CD4-positive, alpha-beta memory T cell (primary cell): ENCODE data around the gene LACTB. TPM values are rescaled to one million over a fixed set of nuclear protein-coding genes. Genes with fewer than 3 reads are reported as not detected.

Experiments
- CTCF ChIA-PET: fragments of 350-600 bp; sonication (Branson Sonifier 250); formaldehyde crosslinking; loops from one replicate; lab custom pipeline; 2021; ENCODE audit warnings: inconsistent platforms; ENCODE audit not compliant: partially characterized antibody; lab: Charles Lee
- POLR2A ChIA-PET: fragments of 350-600 bp; sonication (Branson Sonifier 250); formaldehyde crosslinking; loops from one replicate; lab custom pipeline; 2021; ENCODE audit not compliant: partially characterized antibody; lab: Charles Lee
- DNase-seq, 5 donors: peaks; one replicate each; pipeline versions ENCODE4 v3.0.0 to v3.0.0-alpha.2; 2020 to 2022; ENCODE audit warnings: mixed read lengths in 1 of 5
- H3K27ac ChIP-seq: one replicate; pipeline ENCODE4 v1.7.0; 2013; ENCODE audit warnings: low read depth, low read length
- H3K27me3 ChIP-seq: 2 replicates; pipeline ENCODE4 v1.7.0; 2013; ENCODE audit warnings: mild to moderate bottlenecking, low read length, moderate library complexity; ENCODE audit not compliant: insufficient read depth
- H3K36me3 ChIP-seq: 2 replicates; pipeline ENCODE4 v1.7.0; 2013; ENCODE audit warnings: mild to moderate bottlenecking, low read length, moderate library complexity; ENCODE audit not compliant: insufficient read depth
- H3K4me1 ChIP-seq: 2 replicates; pipeline ENCODE4 v1.7.0; 2013; ENCODE audit warnings: mild to moderate bottlenecking, low read length, moderate library complexity; ENCODE audit not compliant: insufficient read depth
- H3K4me3 ChIP-seq, 2 donors: one replicate each; pipeline ENCODE4 v1.7.0; 2013; ENCODE audit warnings: low read length in 2 of 2, mild to moderate bottlenecking in 1 of 2
- H3K9me3 ChIP-seq, 2 donors: one replicate each; pipeline ENCODE4 v1.7.0; 2013; ENCODE audit warnings: low read length in 2 of 2, control low read depth in 1 of 2; ENCODE audit not compliant: control insufficient read depth in 1 of 2
- H3K27ac Mint-ChIP-seq, 7 donors: one replicate each; pipeline ENCODE4 v1.8.0; 2020 to 2021; ENCODE audit warnings: mixed read lengths in 7 of 7, mild to moderate bottlenecking in 6 of 7, inconsistent platforms in 3 of 7, moderate library complexity in 3 of 7
- H3K27me3 Mint-ChIP-seq, 2 donors: one replicate each; pipeline ENCODE4 v1.8.0; 2020 to 2021; ENCODE audit warnings: mixed read lengths in 2 of 2
- H3K36me3 Mint-ChIP-seq, 2 donors: one replicate each; pipeline ENCODE4 v1.8.0; 2020 to 2021; ENCODE audit warnings: mixed read lengths in 2 of 2, inconsistent platforms in 1 of 2, mild to moderate bottlenecking in 1 of 2
- H3K4me1 Mint-ChIP-seq, 4 donors: one replicate each; pipeline ENCODE4 v1.8.0; 2020 to 2021; ENCODE audit warnings: mixed read lengths in 4 of 4, mild to moderate bottlenecking in 1 of 4
- H3K4me3 Mint-ChIP-seq, 8 donors: one replicate each; pipeline ENCODE4 v1.8.0; 2020 to 2021; ENCODE audit warnings: mixed read lengths in 8 of 8, mild to moderate bottlenecking in 7 of 8, moderate library complexity in 6 of 8, inconsistent platforms in 3 of 8
- H3K9me3 Mint-ChIP-seq, 8 donors: one replicate each; pipeline ENCODE4 v1.8.0; 2020 to 2021; ENCODE audit warnings: mixed read lengths in 8 of 8, mild to moderate bottlenecking in 5 of 8, inconsistent platforms in 3 of 8, moderate library complexity in 1 of 8
- intact Hi-C: fragments of 100-400 bp; cut with micrococcal nuclease; formaldehyde crosslinking; loops from one replicate; pipeline ENCODE4 v1.15.1; 2023
- polyA plus RNA-seq, 2 donors: library from polyadenylated mRNA; unstranded; fragments of 300-500 nt; fragmentation: Illumina TruSeq; gene quantifications; one replicate each; pipeline ENCODE4 v1.2.3, GENCODE V29; 2021
- total RNA-seq, 2 experiments: library from RNA; stranded (reverse); gene quantifications; one replicate each; pipeline ENCODE4 v1.2.3, GENCODE V29; 2021

LACTB gene
- total and polyA plus RNA-seq, 4 experiments from 2014 or later = 8.9 to 12.1 (median 11.6) TPM

- Histone ChIP-seq H3K4me3 (no peak overlapping the region), H3K36me3 (no peaks in the 10 kb centered on the region), H3K4me1 (no peaks in the 10 kb centered on the region), H3K27ac (no peak overlapping the region), H3K27me3 (no peaks in the 10 kb centered on the region), H3K9me3 (no peaks in the 10 kb centered on the region)
- no peaks in the 10 kb centered on the region for H3K9me3 Mint-ChIP-seq
- ChIA-PET CTCF (interaction anchor here (7.6 kb wide), 1 partner anchor 44 kb away, joined by 118 read pairs; no protein-coding TSS in a partner anchor), POLR2A (no interaction called here)
- intact Hi-C loops = loop anchor here (5.0 kb wide), 1 partner anchor 977 kb away; no protein-coding TSS in a partner anchor
- no peaks in the 10 kb centered on the region for H3K36me3 Mint-ChIP-seq
- H3K4me3 Mint-ChIP-seq = no peak overlapping the region
- no peak overlapping the region for H3K27ac Mint-ChIP-seq
- H3K27me3 Mint-ChIP-seq = peaks cover 0 to 2% of the 10 kb centered on the region in 2 donors
- DNase-seq = no peak
- peaks cover 0 to 2% (median 0%) of the 10 kb centered on the region in 4 donors for H3K4me1 Mint-ChIP-seq
Observed at GRCh38 chr15:63090472-63090871, 31.2 kb upstream of the LACTB start.

DNA sequence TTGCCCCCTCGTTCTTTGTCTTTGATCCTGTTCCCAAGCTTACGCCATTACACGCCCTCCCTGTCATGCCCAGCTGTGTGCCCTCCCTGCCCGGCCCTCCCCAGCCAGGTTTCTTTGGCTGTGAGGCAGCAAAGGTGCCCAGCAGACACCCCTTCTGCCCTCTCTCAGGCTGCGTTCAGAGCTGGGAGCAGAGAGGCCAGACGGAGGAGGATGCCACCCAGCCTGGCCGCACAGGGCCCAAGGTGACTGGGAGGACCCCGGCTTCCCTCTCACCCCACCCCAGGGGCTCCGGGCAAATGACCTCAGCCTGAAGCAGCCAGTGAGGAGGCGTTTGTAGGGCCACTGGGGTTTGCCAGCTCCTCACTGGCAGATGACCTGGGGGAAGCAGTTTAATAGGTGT is 30.8 kb upstream of the LACTB start:
- POLR2A ChIA-PET = no interaction called here

DNA sequence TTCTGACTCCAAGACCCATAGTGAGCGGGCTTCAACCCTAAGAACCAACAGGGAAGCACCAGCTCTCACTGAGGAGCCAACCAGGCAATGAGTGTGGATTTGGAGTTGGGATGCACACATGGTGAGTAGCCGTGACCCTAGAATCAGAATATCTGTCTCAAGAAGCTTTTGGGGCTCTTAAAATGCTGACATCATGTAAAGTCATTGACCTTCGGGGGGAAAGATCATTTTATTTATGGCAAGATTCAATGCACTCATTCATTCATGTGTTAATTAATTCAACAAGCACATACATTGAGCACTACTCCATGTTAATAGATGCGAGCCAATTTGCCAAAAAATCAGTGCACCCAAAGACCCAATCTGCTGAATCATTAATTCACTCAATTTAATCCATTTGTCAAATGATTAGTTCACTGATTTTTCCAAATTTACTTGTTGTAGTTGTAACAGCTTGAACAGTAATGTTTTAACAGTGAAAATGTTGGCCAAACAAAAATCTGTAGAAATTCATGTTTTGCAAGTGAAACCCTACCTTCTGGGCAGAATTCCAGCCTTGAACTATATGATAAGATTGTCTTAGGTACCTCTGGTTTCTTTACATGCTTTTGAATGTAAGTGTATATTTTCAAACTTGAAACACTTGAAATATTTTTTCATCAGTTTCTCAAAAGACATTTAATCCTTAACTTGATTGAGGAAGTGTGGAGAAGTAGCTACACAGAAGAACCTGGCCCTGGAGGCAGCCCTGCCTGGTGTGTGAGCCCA is 29.8 kb upstream of the LACTB start:
- Histone ChIP-seq H3K9me3 (no peaks in the 10 kb centered on the region), H3K4me3 (no peak overlapping the region), H3K27me3 (no peaks in the 10 kb centered on the region), H3K36me3 (no peaks in the 10 kb centered on the region), H3K4me1 (no peaks in the 10 kb centered on the region), H3K27ac (no peak overlapping the region)
- intact Hi-C loops = loop anchor here (5.0 kb wide), 1 partner anchor 975 kb away; no protein-coding TSS in a partner anchor
- no peak for DNase-seq
- CTCF ChIA-PET = interaction anchor here (1.3 to 7.6 kb wide), 2 partner anchors 45 to 310 kb away, joined by 3 to 118 read pairs; no protein-coding TSS in a partner anchor
- Mint-ChIP-seq H3K4me3 (no peak overlapping the region), H3K27me3 (peaks cover 0 to 2% of the 10 kb centered on the region in 2 donors), H3K36me3 (no peaks in the 10 kb centered on the region), H3K4me1 (peaks cover 0 to 2% (median 0%) of the 10 kb centered on the region in 4 donors), H3K27ac (no peak overlapping the region), H3K9me3 (no peaks in the 10 kb centered on the region)
- POLR2A ChIA-PET = no interaction called here

More for the DNA sequence above, 30.8 kb upstream of the LACTB start:
- H3K36me3 Mint-ChIP-seq = no peaks in the 10 kb centered on the region
- no peak overlapping the region for H3K27ac Mint-ChIP-seq
- no peaks in the 10 kb centered on the region for H3K9me3 Mint-ChIP-seq
- Histone ChIP-seq H3K4me1 (no peaks in the 10 kb centered on the region), H3K36me3 (no peaks in the 10 kb centered on the region), H3K27me3 (no peaks in the 10 kb centered on the region), H3K9me3 (no peaks in the 10 kb centered on the region), H3K27ac (no peak overlapping the region), H3K4me3 (no peak overlapping the region)
- intact Hi-C loops = loop anchor here (5.0 kb wide), 1 partner anchor 976 kb away; no protein-coding TSS in a partner anchor
- CTCF ChIA-PET = interaction anchor here (7.6 kb wide), 1 partner anchor 44 kb away, joined by 118 read pairs; no protein-coding TSS in a partner anchor
- DNase-seq = no peak
- H3K4me3 Mint-ChIP-seq = no peak overlapping the region
- H3K4me1 Mint-ChIP-seq = peaks cover 0 to 2% (median 0%) of the 10 kb centered on the region in 4 donors
- H3K27me3 Mint-ChIP-seq = peaks cover 0 to 2% of the 10 kb centered on the region in 2 donors

DNA sequence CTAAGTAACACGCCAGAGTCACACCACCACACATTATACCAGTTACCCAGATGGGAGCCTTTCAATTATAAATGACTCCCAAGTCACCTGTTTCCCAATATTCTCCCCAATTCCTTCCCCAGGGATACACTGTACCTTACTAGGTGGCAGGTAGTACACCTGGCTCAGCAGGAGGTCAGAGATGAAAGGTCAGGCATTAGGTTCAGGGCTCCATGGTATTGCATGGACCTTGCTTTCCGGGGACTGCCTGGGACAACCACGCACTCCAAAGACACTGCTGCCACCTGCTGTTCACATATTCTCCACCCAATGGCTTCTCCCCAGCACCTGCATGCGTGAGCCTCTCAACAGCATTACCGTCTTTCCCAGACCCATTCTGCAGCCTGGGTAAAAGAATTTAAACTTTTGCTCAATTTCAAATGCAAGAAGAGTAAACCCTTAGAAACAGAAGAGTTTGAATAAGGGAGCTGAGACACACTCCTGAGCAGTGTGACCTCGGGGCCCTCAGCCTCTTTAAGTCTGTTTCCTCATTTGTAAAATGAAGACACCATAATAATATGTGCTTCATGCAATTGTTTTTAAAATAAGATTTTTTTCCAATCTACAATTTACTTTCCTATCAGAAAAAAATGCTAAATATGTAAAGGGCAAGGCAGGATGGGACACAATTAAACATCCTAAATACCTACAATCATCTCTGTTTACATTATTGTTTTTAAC is 28.0 kb upstream of the LACTB start:
- CTCF ChIA-PET = interaction anchor here (0.6 to 7.6 kb wide), 13 partner anchors 12 to 388 kb away, joined by 3 to 118 read pairs (median 3); no protein-coding TSS in a partner anchor
- H3K27me3 ChIP-seq = no peaks in the 10 kb centered on the region
- no peak overlapping the region for H3K4me3 ChIP-seq
- Mint-ChIP-seq H3K27me3 (peaks cover 0 to 2% of the 10 kb centered on the region in 2 donors), H3K36me3 (no peaks in the 10 kb centered on the region), H3K4me3 (no peak overlapping the region), H3K9me3 (peaks cover 0 to 2% (median 0%) of the 10 kb centered on the region in 8 donors), H3K4me1 (peaks cover 0 to 2% (median 0%) of the 10 kb centered on the region in 4 donors), H3K27ac (no peak overlapping the region)
- H3K27ac ChIP-seq = no peak overlapping the region
- H3K4me1 ChIP-seq = no peaks in the 10 kb centered on the region
- POLR2A ChIA-PET = no interaction called here
- H3K36me3 ChIP-seq = no peaks in the 10 kb centered on the region
- peak; percentile 57 to 62 (median 57) for DNase-seq
- intact Hi-C loops = loop anchor here (1.0 to 5.0 kb wide), 3 partner anchors 45 to 974 kb away; no protein-coding TSS in a partner anchor
- no peaks in the 10 kb centered on the region for H3K9me3 ChIP-seq

- no peak overlapping the region for H3K27ac Mint-ChIP-seq
- Histone ChIP-seq H3K36me3 (no peaks in the 10 kb centered on the region), H3K9me3 (no peaks in the 10 kb centered on the region), H3K27me3 (no peaks in the 10 kb centered on the region), H3K4me1 (no peaks in the 10 kb centered on the region), H3K27ac (no peak overlapping the region), H3K4me3 (no peak overlapping the region)
- POLR2A ChIA-PET = interaction anchor here (0.5 kb wide), 1 partner anchor 465 kb away, joined by 3 read pairs; no protein-coding TSS in a partner anchor
- no peak overlapping the region for H3K4me3 Mint-ChIP-seq
- no peak for DNase-seq
- peaks cover 0 to 2% (median 0%) of the 10 kb centered on the region in 4 donors for H3K4me1 Mint-ChIP-seq
- intact Hi-C loops = loop anchor here (5.0 kb wide), 1 partner anchor 973 kb away; no protein-coding TSS in a partner anchor
- H3K9me3 Mint-ChIP-seq = peaks cover 0 to 2% (median 0%) of the 10 kb centered on the region in 8 donors
- CTCF ChIA-PET = interaction anchor here (0.7 to 7.6 kb wide), 9 partner anchors 11 to 249 kb away, joined by 3 to 118 read pairs (median 4); no protein-coding TSS in a partner anchor
- peaks cover 0 to 2% of the 10 kb centered on the region in 2 donors for H3K27me3 Mint-ChIP-seq
- H3K36me3 Mint-ChIP-seq = no peaks in the 10 kb centered on the region
Observed at GRCh38 chr15:63094495-63094931, 27.1 kb upstream of the LACTB start.

- Histone ChIP-seq H3K9me3 (no peaks in the 10 kb centered on the region), H3K4me3 (no peak overlapping the region), H3K36me3 (no peaks in the 10 kb centered on the region), H3K27me3 (no peaks in the 10 kb centered on the region), H3K4me1 (no peaks in the 10 kb centered on the region), H3K27ac (no peak overlapping the region)
- Mint-ChIP-seq H3K4me3 (no peak overlapping the region), H3K36me3 (no peaks in the 10 kb centered on the region), H3K27me3 (peaks cover 0 to 2% of the 10 kb centered on the region in 2 donors), H3K4me1 (peaks cover 0 to 2% (median 0%) of the 10 kb centered on the region in 4 donors), H3K27ac (no peak overlapping the region), H3K9me3 (peaks cover 0 to 2% (median 0%) of the 10 kb centered on the region in 8 donors)
- intact Hi-C loops = no loop called here
- ChIA-PET POLR2A (no interaction called here), CTCF (interaction anchor here (7.6 kb wide), 1 partner anchor 50 kb away, joined by 118 read pairs; no protein-coding TSS in a partner anchor)
- DNase-seq = no peak
Observed at GRCh38 chr15:63096178-63096577, 25.5 kb upstream of the LACTB start.
